Gastrocnemius medialis (tissue), 4 donors: ENCODE measurements around the gene PGGHG. TPM values are rescaled to one million over a fixed set of nuclear protein-coding genes. Genes with fewer than 3 reads are reported as not detected.
A peak's percentile ranks its signal among the peaks of the same experiment; 100 is the strongest.

Source experiments
- ATAC-seq, 2 donors: fragments of 150-250 bp; one replicate each; pipeline ENCODE4 v1.9.1; 2016
- DNase-seq, 2 donors: peaks; one replicate each; pipeline ENCODE4 v3.0.0-alpha.2; 2019
- H3K27ac ChIP-seq, 4 donors: fragments of 200-600 bp; sonication (generic); 1 replicate in 1 of 4; 2 replicates in 3 of 4; pipeline ENCODE4 v1.5.1; 2016 to 2018; ENCODE audit warnings: mild to moderate bottlenecking in 2 of 4, moderate library complexity in 1 of 4
- H3K27me3 ChIP-seq, 3 donors: fragments of 200-600 bp; sonication (generic) in 2 of 3; 1 replicate in 1 of 3; 2 replicates in 2 of 3; pipeline versions ENCODE4 v1.5.1 to v1.6.0; 2016 to 2019; ENCODE audit warnings: mild to moderate bottlenecking in 1 of 3, moderate library complexity in 1 of 3
- H3K36me3 ChIP-seq, 2 donors: fragments of 200-600 bp; sonication (generic) in 1 of 2; one replicate each; pipeline ENCODE4 v1.5.1; 2017 to 2018
- H3K4me1 ChIP-seq, 2 donors: fragments of 200-600 bp; sonication (generic) in 1 of 2; one replicate each; pipeline ENCODE4 v1.5.1; 2016 to 2017; ENCODE audit warnings: mild to moderate bottlenecking in 2 of 2
- H3K4me3 ChIP-seq, 4 donors: fragments of 200-600 bp; sonication (generic) in 3 of 4; 1 replicate in 1 of 4; 2 replicates in 3 of 4; pipeline ENCODE4 v1.5.1; 2016 to 2019; ENCODE audit warnings: mild to moderate bottlenecking in 2 of 4
- H3K9me3 ChIP-seq, 3 donors: fragments of 200-600 bp; sonication (generic) in 2 of 3; 1 replicate in 1 of 3; 2 replicates in 2 of 3; pipeline ENCODE4 v1.5.1; 2016 to 2019
- CTCF ChIP-seq, 5 experiments: fragments of 450-650 bp in 3 of 5; fragments of 200-600 bp in 2 of 5; sonication (generic) in 2 of 5; IDR thresholded peaks in 4 of 5; conservative IDR thresholded peaks in 1 of 5; 1 replicate in 4 of 5; 2 replicates in 1 of 5; pipeline ENCODE4 v1.5.1; 2016 to 2019; ENCODE audit warnings: antibody characterized with exemption in 5 of 5, mild to moderate bottlenecking in 3 of 5, moderate library complexity in 3 of 5
- POLR2A ChIP-seq, 2 donors: fragments of 450-650 bp; IDR thresholded peaks; one replicate each; pipeline ENCODE4 v1.6.1; 2017; ENCODE audit warnings: antibody characterized with exemption in 2 of 2, mild to moderate bottlenecking in 2 of 2, moderate library complexity in 2 of 2
- in situ Hi-C, 4 donors: fragments of 200-750 bp; cut with MboI; loops; one replicate each; pipeline versions ENCODE4 v1.15.0 to v1.8.0; 2017; ENCODE audit warnings: low sequenced_read_pairs in 4 of 4
- intact Hi-C: fragments of 100-400 bp; cut with DNase I; formaldehyde crosslinking; loops from one replicate; pipeline ENCODE4 v1.15.1; 2023; ENCODE audit warnings: low total_unique reads
- total RNA-seq, 4 donors: library from RNA; depleted of rRNA; stranded (reverse); fragments of >200 nt; gene quantifications; one replicate each; pipeline versions ENCODE4 v1.1.0 to v1.2.3, GENCODE V29; 2016

Gene PGGHG
- total RNA-seq, 4 donors from 2014 or later = 0.98 to 3.4 (median 2.7) TPM

GRCh38 chr11:303363-303762 is 14.4 kb downstream of the PGGHG start:
- no peaks in the 10 kb centered on the region for H3K9me3 ChIP-seq
- intact Hi-C loops = no loop called here
- H3K4me1 ChIP-seq = peaks cover 7 to 15% of the 10 kb centered on the region in 2 donors
- in situ Hi-C loops = loop anchor here in 1 of 4 donors (10.0 kb wide), 1 partner anchor 51 kb away; no protein-coding TSS in a partner anchor
- peaks cover 0 to 25% (median 21%) of the 10 kb centered on the region in 3 donors for H3K27me3 ChIP-seq
- ATAC-seq (no peak), DNase-seq (no peak)
- H3K4me3 ChIP-seq = no peak overlapping the region
- TF ChIP-seq POLR2A (IDR thresholded peaks at IDR 0.05) = no peak
- no peak for TF ChIP-seq CTCF (IDR thresholded peaks at IDR 0.05 in 4 of 5, conservative IDR thresholded peaks at IDR 0.05 in 1 of 5)
- H3K27ac ChIP-seq = no peak overlapping the region
- H3K36me3 ChIP-seq = no peaks in the 10 kb centered on the region

GRCh38 chr11:304061-304506 is 15.2 kb downstream of the PGGHG start:
- in situ Hi-C loops = loop anchor here in 1 of 4 donors (10.0 kb wide), 1 partner anchor 51 kb away; no protein-coding TSS in a partner anchor
- Histone ChIP-seq H3K4me3 (no peak overlapping the region), H3K27ac (no peak overlapping the region), H3K9me3 (no peaks in the 10 kb centered on the region), H3K36me3 (no peaks in the 10 kb centered on the region), H3K4me1 (peaks cover 7 to 15% of the 10 kb centered on the region in 2 donors), H3K27me3 (peaks cover under 1 to 18% (median 15%) of the 10 kb centered on the region in 3 donors)
- intact Hi-C loops = no loop called here
- DNase-seq = no peak
- ATAC-seq = no peak
- TF ChIP-seq POLR2A (IDR thresholded peaks at IDR 0.05) = no peak
- TF ChIP-seq CTCF (IDR thresholded peaks at IDR 0.05 in 4 of 5, conservative IDR thresholded peaks at IDR 0.05 in 1 of 5) = no peak

GRCh38 chr11:304915-305843 is 16.3 kb downstream of the PGGHG start:
- in situ Hi-C loops (loop anchor here in 1 of 4 donors (10.0 kb wide), 1 partner anchor 50 kb away; no protein-coding TSS in a partner anchor), intact Hi-C loops (loop anchor here (5.0 kb wide), 1 partner anchor 52 kb away; no protein-coding TSS in a partner anchor)
- H3K27ac ChIP-seq = peak overlapping the region in 3 of 4 donors; percentile 9 to 88 (median 33)
- H3K4me1 ChIP-seq = peaks cover 7 to 15% of the 10 kb centered on the region in 2 donors
- DNase-seq (no peak), ATAC-seq (peak; percentile 50 to 53)
- H3K9me3 ChIP-seq = no peaks in the 10 kb centered on the region
- peaks cover 7 to 11% (median 8%) of the 10 kb centered on the region in 3 donors for H3K27me3 ChIP-seq
- no peak overlapping the region for H3K4me3 ChIP-seq
- peak; percentile 16 to 58 (median 53) for TF ChIP-seq CTCF (IDR thresholded peaks at IDR 0.05 in 4 of 5, conservative IDR thresholded peaks at IDR 0.05 in 1 of 5)
- TF ChIP-seq POLR2A (IDR thresholded peaks at IDR 0.05) = no peak
- H3K36me3 ChIP-seq = no peaks in the 10 kb centered on the region

- in situ Hi-C loops (loop anchor here in 1 of 4 donors (10.0 kb wide), 1 partner anchor 49 kb away; no protein-coding TSS in a partner anchor), intact Hi-C loops (loop anchor here (5.0 kb wide), 1 partner anchor 51 kb away; no protein-coding TSS in a partner anchor)
- Histone ChIP-seq H3K4me3 (no peak overlapping the region), H3K9me3 (no peaks in the 10 kb centered on the region), H3K36me3 (no peaks in the 10 kb centered on the region), H3K4me1 (peaks cover 7 to 15% of the 10 kb centered on the region in 2 donors), H3K27me3 (peaks cover 3 to 8% (median 6%) of the 10 kb centered on the region in 3 donors), H3K27ac (peak overlapping the region in 3 of 4 donors; percentile 33 to 88 (median 57))
- TF ChIP-seq POLR2A (IDR thresholded peaks at IDR 0.05) (no peak), CTCF (IDR thresholded peaks at IDR 0.05 in 4 of 5, conservative IDR thresholded peaks at IDR 0.05 in 1 of 5) (no peak)
- no peak for ATAC-seq
- no peak for DNase-seq
Observed at GRCh38 chr11:305844-306211, 16.9 kb downstream of the PGGHG start.
